Astrocyte of the hippocampus (primary cell): ENCODE results near the gene ZNF592.

Experiments used
- DNase-seq: peaks from one replicate; pipeline ENCODE4 v3.0.0; 2011; ENCODE audit warnings: low read depth, low spot score

ZNF592 gene

DNA sequence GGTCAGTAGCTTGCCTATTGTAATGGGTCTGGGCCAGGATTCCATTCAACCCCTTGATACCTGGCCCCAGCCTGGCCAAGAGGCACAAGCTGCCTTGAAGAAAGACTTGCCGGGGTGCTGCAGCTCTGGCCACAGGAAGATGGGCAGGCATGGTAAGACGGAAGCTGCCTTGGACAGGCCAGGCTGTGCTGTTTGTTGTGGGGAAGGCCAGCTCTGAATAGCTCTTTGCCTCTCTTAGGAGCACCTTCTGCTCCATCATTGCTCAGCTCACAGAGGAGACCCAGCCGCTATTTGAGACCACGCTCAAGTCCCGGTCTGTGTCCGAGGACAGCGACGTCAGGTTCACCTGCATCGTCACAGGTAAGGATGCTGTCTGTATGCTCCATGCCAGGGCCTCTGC lies 78.9 kb downstream of the ZNF592 start:
- no peak for DNase-seq

DNA sequence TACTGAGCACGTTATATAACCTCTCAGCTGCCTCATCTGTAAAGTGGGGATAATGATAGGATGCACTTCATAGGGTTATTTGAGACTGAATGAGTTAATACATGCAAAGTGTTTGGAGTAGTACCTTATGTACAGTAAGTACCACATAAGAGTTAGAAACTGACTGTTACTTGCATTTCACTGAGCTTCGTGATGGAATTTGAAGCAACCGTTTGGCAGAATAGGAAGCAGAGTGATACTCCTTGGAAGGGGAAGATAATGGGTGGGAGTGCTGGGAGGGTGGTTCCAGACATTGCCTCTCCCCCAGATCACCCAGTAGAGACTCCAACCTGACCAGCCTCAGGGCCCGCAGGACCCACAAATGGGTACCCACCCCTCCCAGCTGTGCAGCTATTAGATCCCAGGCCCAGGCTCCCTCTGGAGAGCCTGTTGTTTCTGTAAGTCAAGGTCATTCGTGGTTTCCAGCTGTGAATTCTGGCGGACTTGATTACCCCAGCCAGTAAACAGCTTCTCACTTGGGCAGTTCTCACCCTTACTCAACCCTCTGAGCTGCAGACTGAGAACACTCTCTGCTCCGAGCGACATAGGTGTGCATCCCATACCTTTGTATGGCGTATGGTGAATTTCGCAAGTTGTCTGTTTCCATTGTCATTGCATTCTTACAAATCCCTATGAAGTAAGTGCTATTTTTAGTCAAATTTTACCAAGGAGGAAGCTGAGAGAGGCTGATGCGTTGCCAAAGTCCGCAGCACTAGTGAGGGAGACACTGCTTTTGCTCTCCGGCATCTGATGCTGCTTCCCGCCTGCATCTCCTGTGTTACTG lies 79.9 kb downstream of the ZNF592 start:
- DNase-seq = no peak

DNA sequence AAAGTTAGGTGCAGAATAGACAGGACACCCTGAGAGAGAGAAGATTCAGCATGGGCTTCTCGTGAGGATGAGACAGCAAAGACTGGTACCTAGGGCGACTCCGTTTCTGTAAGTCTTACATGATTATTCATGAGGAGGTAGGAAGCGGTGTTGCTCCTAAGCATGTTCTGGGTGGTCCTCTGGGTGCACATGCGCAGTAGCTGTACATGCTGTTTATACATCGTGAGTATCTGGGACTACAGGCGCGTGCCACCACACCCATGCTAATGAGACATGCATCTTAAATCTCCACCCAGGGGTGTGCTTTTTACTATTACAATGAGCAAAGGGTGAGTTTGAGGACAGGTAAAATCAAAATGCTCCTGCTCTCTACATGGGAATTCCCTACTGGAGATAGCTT lies 81.0 kb downstream of the ZNF592 start:
- no peak for DNase-seq

DNA sequence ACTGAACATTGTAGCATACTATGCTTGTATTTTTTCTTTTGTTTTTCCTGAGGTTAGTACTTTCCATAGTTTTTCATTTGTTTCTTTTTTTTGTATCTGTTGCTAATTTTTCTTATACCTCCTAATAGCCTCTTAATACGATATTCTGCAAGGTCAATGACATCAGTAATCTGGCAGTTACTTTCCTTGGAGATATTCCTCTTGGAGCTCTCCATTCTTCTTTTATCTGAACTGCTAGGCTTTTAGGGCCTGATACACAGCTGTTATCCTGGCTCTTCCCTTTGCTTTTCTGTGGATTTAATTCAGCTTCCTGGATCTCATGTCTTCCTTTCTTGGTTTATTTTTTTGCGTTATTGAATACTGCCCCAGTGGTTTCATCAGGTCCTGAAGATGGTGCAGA lies 81.6 kb downstream of the ZNF592 start:
- no peak for DNase-seq

DNA sequence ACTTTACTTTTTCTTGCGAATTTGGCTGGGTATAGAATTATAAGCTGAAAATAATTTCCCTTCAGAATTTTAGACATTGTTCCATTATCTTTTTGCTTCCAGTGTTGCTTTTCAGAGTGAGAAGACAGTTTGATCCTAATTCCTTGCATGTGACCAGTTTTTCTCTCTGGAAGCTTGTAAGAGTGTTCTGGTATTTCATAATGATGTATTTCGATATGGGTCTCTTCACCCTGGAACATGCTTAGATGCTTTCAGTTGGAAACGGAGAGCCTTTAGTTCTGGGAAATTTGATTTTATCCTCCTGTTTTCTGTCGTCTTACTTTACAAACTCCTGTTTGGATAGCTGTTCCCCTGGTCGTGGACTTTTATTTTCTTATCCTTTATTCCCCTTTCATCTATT lies 82.6 kb downstream of the ZNF592 start:
- DNase-seq = no peak

DNA sequence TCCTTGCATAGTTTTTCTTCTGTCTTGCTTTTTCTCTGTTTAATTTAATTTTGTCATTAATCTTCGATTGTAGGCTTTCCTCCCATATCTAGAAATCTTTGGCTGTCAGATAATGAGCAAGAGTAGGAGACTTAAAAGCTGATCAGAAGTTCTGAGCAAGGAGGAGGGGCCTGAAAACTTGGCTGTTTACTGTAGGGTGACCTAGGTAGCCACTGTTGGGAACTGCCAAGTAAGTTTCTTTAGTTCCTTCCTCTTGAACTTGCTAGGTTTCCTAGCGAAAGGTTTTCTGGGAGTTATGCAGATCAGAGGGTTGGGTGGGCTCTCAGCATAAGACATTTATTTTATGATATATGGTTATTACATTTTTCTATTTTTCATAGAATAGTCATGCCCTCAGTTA lies 83.2 kb downstream of the ZNF592 start:
- no peak for DNase-seq

DNA sequence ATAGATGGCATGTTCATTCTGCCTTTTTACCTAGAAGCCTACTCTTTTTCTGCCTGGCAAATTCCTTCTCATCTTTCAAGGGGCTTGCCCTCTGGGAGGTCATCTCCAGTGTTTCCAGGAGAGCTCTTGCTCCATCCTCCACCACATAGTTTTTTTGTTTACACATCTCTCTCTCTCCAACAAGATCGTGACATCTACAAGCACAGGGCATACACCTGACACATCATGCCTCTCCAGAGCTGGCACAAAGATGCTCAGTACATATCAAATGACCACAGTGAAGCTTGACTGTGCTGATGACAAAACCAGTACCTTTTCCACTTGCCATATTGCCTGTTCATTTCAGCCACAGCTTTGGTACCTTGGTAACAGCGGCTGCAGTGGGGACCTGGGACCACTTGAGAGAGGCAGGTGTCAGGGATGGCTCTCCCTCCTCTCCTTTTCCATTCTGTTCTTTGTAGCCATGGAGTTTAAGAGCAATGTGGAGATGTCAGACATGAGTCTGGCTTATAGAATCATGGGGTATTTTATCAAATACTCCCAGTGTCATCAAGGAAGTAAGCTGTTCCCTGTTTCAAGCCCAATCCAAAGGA lies 84.2 kb downstream of the ZNF592 start:
- DNase-seq = no peak

DNA sequence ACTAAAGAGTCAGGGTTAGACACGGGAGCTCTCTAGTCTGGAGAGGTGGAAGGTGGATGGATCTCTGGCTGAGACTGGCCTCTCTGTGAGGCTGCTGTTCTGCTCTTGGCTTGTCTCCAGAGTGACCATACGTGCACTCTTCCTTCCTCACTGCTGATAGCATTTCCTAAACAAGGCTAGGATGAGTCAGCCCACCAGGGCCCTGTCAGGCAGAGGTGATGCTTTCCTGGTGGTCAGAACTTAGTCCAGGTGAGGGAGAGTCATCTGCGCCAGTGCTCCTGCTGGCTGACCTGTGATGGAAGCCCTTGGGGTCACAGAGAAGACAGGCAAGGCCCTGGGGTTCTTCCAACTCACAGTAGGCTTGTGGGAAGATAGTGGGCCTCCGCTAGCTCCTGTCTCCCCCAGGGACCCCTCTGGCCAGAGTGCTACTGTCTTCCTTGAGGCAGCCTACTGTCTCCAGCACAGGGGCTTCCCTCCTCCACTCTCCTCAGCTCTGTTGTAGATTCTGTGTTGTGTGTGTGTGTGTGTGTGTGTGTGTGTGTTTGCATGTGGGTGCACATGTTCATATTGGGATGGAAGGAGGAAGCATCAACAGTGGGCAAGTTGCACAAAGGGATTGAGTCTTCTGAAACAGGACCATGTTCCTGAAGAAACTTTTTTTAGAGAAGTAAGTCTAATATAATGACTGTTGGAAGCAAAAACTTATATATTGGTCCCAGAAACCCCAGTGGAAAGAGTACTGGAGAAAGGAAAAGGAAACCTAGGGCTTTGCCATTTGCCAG lies 85.2 kb downstream of the ZNF592 start:
- no peak for DNase-seq

DNA sequence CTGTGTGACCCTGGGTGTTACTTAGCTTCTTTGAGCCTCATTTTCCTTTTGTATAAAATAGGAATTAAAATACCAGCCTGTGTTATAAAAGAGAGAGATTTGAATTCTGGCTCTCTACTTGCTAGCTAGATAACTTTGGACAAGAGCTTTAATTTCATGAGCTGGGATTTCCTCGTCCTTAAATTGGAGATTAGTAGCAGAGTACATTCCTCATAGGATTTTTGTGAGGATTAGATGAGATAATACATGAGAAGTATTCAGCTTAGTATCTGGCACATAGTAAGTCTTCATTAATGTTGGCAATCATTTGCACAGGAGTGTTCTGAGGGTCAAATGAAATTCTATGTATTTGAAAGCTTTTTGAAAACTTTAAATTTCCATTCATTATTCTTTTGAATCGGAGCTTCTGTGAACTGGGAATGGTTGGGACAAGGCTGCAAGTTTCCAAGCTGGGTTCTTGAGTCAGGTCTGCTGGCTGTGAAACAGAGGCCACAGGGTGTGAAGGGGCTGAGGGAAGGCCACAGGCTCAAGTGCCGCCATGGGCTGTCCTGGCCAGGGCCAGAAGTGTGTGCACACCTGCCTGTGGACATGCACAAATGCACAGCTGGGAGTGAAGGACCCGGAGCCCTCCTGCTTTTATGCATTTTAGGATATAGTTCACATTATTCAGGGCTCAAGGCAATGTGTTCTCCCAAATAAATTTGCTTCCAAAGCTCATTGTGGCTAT lies 86.0 kb downstream of the ZNF592 start:
- no peak for DNase-seq

DNA sequence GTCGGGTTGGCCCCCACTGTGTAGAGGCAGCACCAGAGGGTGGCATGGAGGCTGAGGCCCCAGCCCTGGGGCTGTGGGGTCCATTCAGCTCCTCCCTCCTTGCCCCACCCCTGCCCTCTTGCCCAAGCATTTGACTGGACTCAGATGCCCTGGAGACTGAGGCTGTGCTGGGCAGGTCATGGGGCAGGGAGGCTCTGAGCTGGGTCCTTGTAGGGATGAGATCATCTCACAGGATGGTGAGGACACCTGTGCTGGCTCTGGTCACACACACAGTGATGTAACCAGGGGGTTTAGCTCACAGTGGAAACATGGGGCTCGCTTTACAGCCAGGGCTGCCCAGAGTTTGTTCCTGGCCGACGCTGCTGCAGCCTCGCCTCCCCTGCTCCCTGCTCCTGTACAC lies 86.6 kb downstream of the ZNF592 start:
- DNase-seq = no peak

DNA sequence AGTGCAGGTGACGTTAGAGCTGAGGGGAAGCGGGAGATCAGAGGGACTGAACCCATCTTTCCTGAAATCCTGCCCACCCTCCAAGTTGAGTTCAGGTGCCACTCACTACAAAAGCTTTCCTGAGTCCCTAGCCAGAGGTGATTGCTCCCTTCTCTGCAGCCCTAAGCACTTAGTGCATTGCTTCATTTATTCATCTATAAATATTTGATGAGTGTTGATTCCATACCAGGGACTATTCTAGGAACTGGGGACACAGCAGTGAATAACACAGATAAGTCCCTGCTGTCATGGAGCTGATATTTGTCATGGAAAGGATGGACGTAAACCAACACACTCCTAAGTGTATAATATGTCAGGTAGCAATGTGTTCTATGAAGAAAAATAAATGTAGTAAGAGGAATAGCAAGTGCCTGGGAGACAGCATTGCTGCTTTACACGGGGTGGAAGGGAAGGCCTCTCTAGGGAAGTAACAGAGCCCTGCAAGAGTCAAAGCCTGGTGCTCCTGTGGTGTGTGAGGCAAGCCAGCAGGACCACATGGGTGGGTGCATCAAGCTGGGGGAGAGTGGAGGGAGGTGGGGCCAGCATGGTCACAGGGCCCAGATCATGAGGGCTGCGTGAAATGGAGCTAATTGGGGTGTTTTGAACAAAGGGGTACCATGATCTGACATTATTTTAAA lies 87.4 kb downstream of the ZNF592 start:
- DNase-seq = no peak

DNA sequence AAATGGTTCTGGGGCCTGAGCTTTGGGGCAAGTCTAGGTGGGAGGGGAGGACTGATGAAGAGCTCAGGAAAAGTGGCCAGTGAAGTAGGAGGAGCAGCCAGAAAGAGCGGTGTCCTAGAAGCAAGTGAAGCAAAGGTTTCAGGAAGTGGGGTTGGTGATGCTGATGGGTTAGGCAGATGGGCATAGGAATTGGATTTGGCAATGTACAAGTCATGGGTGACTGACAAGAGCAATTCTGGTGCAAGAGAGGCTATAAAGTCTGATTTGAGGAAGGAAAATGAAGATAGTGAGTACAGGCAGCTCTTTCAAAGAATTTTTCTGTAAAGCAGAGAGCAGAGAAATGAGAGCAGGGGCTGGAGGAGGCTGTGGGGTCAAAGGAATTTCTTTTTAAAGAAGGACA lies 88.5 kb downstream of the ZNF592 start:
- no peak for DNase-seq

DNA sequence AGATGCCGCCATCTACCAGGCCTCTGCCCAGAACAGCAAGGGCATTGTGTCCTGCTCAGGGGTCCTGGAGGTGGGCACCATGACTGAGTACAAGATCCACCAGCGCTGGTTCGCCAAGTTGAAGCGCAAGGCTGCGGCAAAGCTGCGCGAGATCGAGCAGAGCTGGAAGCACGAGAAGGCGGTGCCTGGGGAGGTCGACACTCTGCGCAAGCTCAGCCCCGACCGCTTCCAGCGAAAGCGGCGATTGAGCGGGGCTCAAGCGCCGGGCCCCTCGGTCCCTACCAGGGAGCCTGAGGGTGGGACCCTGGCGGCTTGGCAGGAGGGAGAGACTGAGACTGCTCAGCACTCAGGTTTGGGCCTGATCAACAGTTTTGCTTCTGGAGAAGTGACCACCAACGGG lies 91.3 kb downstream of the ZNF592 start:
- no peak for DNase-seq

DNA sequence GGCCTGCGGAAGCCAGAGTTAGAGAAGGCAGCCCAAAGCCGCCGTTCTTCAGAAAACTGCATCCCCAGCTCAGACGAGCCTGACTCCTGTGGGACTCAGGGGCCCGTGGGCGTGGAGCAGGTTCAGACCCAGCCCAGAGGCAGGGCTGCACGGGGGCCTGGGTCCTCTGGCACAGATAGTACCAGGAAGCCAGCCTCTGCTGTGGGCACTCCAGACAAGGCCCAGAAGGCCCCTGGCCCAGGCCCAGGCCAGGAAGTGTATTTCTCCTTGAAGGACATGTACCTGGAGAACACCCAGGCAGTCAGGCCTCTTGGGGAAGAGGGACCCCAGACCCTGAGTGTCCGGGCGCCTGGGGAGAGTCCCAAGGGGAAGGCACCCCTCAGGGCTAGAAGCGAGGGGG lies 91.9 kb downstream of the ZNF592 start:
- DNase-seq = no peak

DNA sequence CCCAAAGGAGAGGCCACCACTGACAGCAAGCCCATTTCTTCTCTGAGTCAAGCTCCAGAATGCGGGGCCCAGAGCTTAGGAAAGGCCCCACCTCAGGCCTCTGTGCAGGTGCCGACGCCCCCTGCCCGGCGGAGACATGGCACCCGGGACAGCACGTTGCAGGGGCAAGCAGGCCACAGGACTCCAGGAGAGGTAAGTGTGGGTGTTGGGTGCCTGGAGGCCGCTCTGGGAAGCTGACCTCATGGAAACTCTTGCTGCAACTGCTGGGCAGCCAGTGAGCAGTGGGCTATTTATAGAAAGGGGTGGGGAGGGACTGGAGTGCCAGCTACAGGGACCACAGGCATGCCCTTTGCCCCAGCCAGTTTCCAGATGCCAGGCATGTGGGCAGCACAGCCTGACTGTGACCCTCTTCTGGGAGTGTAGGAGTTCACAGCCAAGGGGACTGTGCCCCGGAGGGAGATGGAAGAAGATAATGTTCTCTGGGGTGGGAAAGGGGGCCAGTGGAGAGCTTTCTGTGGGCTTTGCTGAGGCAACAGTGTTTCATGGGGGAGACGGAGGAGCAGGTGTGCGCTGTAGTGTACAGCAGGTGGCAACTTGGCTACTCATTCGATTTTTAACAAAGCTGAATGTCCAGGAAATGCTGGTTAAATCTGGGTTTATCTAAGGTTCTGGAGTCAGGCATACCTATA lies 92.5 kb downstream of the ZNF592 start:
- DNase-seq = peak; percentile 73

DNA sequence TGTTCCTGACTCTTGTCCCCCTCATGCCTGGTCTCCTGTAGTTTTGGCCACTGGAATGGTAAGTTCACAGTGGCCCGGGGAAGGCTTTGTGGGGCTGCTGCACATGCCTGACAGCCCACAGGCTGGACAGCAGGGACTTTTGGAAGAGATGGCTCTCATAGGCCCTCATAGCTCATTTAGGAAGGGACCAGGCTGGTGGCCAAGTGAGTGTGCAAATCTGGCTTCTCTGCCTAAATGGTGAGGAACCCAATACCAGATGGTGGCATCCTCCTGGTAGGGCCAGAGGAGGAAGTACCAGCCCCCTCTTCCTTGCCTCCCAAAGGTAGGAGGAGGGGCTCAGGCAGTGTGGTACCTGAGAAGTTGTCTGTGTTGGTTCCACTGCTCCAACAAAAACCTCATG lies 94.4 kb downstream of the ZNF592 start:
- no peak for DNase-seq

DNA sequence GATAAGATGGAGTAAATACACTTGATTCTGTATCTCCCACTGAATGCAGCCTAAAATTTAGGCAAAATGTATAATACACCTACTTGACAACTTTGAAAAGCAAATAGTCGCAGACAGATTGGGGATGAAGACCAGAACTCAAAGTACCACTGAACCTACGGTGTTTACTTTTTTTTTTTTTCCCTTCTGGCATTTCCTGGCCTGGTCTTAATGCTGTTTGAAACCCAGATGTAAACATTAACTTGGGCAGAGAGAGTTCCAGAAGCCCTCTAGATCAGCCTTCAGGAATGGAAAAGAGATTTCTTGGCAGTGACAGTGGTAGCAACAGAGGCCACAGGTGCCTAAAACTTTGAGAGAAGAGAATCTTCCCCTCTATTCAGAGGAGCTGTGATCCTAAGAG lies 96.6 kb downstream of the ZNF592 start:
- no peak for DNase-seq

DNA sequence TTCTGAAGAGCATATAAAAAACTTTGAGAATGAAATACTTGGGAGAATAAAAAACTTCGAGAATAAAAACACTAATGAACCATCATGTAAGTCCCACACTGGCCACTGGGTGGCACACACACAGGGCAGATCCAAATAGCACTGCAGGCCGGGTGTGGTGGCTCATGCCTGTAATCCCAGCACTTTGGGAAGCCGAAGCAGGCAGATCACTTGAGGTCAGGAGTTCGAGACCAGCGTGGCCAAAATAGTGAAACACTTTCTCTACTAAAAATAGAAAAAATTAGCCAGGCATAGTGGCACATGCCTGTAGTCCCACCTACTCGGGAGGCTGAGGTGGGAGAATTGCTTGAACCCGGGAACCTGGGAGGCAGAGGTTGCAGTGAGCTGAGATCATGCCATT lies 97.2 kb downstream of the ZNF592 start:
- DNase-seq = peak; percentile 54

DNA sequence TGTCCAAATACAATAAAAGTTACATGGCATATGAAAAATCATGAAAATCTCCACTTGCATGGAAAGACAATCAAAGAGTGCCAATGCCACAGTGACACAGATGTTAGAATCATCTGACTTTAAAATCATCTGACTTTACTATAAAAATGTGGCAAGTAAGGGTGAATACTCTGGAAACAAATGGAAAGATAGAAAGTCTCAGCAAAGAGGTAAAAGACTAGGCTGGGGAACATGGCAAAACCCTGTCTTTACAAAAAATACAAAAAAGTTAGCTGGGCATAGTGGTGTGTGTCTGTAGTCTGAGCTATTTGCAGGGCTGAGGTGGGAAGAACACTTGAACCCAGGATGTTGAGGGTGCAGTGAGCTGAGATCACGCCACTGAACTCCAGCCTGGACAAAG lies 97.9 kb downstream of the ZNF592 start:
- no peak for DNase-seq

DNA sequence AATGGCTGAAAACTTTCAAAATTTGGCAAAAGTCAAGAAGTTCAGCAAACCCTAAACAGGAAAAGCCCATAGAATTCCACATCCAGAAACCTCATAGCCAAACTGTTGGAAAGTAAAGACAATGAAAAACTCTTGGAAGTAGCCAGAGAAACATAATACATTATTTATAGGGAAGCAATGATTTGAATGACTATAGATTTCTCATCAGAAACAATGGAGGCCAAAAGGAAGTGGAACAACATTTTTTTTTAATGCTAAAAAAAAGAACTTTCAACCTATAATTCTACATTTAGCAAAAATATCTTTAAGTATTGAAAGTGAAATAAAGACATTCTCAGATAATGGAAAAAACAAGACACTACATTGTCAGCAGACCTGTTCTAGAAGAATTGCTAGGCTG lies 99.0 kb downstream of the ZNF592 start:
- DNase-seq = no peak

DNA sequence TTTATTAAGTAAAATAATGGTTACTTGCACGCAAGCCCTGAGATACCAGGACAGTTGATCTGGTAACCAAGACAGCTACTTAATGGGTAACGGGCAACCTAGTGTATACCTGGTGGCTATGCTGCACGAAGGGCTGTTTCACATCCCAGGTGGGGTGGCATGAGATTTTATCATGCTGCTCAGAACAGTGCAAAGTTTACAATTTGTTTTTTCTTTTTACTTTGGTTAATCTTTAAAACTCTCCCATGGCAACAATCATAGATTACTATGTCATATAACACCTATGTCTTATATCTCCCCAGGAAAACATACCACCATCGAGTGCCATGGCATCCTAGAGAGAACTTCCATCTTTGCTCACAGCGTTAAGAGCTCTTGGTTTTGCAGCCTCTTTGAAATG lies 103.8 kb downstream of the ZNF592 start:
- no peak for DNase-seq
